DMS153 treated with DMSO at 0.1 percent for 48 hours (cell line): ENCODE results near the gene SLC6A17.

Source experiments
- DNase-seq: peaks from one replicate; lab custom pipeline; 2025; ENCODE audit not compliant: unreplicated experiment; lab: John Stamatoyannopoulos, UW

The SLC6A17 gene

GRCh38 chr1:110135246-110135645, 15.0 kb upstream of the SLC6A17 start:
- DNase-seq = peak; percentile 64

GRCh38 chr1:110135666-110136065, 14.6 kb upstream of the SLC6A17 start:
- DNase-seq = peak; percentile 50

GRCh38 chr1:110136911-110137310, 13.4 kb upstream of the SLC6A17 start:
- peak; percentile 92 for DNase-seq

- no peak for DNase-seq
Measured at GRCh38 chr1:110138956-110139355, 11.3 kb upstream of the SLC6A17 start.

GRCh38 chr1:110144366-110144765, 5.9 kb upstream of the SLC6A17 start:
- no peak for DNase-seq

- DNase-seq = peak; percentile 58
Measured at GRCh38 chr1:110148961-110149360, 1.3 kb upstream of the SLC6A17 start.

DNA sequence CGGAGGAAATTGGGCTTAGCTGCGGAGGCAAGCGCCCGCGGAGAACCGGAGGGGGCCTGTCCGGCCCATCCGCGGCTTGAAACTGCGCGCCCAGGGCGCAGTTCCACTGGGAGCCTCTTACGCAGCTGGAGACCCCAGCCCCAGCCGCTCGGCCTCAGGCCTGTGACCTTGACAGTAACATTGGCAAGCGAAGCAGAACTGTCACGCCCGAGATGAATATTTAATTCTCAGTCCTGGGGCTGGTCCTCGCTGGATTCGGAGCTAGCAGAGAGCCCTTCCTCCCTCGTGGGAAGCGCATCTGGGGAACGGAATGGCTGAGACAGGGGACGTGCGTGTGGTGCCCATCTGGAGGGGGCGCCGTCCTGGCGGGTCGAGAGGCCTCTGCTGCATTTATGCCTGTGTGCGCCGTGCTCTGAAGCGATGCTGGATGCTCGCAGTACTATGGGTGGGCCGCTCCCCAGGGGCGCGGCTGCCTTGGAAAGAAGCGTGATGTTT, 928 bp downstream of the SLC6A17 start:
- no peak for DNase-seq

- DNase-seq = no peak
Measured at GRCh38 chr1:110152133-110152785, 2.0 kb downstream of the SLC6A17 start.

DNA sequence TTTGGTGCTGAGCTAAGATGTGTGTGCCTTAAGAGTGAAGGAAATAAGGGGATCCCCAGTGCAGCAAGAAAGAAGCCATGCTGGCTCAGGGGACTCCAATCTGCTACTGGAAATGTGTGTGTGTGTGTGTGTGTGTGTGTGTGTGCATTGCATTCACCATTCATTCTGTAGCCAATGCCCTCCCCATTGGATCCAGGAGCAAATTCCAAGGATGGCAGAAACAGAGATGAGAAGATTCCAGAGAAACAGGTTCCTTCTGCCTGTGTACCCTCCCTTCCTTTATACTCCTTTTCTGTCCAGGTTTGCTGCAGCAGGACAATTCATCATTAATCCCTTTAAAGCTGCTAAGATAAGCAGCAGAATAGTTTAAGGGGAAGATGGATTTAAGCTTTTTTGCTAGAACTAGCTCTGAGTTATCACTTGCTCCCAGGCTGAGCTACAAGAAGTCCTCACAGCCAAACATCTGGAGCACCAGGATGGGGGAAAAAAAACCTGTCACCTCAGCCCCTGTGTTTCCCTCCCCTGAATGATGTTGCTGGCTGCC, 3.2 kb downstream of the SLC6A17 start:
- DNase-seq = no peak

DNA sequence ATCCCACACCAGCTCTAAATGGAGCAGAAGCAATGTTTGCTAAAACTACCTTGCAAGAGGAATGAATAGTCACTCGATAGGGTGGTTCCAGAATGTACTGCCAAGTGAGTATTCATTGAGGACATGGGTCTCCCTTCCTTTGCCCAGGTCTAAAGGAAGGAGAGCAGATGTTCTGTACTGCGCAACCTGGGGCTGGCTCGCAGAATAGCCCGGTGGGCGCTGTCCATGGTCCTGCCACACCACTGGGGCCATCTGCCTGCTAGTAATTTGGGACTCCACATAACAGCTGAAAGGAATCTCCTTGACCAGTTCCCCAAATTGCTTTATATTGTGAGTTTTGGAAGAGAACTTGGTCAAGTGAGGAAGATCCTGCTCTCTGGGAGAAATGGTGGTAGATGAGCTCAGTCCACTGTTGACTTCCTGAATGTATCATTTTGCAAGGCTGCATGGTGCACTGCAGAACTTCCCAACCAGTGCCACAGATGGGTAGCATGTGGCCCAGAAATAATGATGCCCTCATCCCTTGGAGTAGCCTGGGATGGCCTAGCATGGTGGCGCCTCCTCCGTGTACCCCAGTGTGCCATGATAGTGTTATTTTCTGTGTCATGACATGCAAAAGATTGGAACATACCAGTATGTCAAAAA, 5.7 kb downstream of the SLC6A17 start:
- no peak for DNase-seq

DNA sequence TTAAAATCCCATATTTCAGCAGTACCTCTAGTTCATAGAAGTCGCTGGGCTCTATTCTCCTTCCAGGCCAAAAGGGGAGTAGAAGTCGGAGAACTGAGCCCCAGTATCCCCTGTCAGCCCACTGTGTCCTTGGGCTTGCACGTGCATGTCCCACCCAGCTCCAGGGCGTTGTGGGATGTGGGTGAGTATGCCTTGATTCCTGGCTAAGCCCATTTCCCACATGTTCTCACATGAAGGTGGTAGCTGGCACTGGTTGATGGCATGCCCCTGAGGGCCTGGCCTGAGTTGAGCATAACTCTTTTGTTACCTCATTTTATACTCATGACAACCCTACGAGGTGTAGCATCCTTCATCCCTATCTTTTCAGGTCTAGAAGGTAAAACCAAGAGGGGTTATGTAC, 8.0 kb downstream of the SLC6A17 start:
- DNase-seq = no peak

DNA sequence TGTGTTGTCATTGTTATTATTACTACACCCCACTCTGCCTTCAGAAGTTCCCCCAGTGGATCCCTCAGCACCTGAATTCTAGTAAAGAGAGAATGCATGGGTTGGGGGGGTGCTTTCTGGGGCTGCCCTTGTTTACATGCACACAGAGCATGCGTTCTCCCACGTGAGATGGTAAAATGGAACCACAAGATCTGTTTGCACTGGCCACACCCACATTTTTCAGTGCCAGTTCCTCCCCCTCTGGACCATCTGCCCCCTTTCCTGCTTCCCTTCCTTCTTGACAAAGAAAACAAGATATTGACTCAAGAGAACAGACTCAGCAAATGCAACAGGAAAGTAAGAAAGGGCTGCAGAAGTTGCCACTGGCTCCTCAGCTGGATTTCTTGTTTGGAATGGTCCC, 8.9 kb downstream of the SLC6A17 start:
- no peak for DNase-seq

- no peak for DNase-seq
Measured at GRCh38 chr1:110160538-110161100, 10.3 kb downstream of the SLC6A17 start.

DNA sequence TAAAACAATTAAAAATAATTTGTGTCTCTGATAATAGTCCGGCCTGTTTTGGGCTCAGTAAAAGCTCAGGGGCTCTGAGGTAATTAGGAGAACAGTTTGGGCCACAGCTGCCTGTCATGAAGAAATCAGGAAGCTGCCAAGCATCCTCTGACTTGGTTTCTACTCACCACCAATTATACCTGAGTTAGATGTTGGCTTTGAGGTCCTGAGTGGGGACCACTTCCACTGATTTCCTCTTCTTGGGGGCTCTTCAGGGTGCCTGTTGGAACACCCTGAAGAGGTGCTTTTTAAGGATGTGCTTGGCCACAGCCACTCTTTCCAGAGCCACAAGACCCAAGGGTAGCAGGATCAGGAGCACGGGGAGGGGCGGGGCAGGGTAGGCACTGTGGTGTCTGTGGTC, 10.9 kb downstream of the SLC6A17 start:
- DNase-seq = no peak

DNA sequence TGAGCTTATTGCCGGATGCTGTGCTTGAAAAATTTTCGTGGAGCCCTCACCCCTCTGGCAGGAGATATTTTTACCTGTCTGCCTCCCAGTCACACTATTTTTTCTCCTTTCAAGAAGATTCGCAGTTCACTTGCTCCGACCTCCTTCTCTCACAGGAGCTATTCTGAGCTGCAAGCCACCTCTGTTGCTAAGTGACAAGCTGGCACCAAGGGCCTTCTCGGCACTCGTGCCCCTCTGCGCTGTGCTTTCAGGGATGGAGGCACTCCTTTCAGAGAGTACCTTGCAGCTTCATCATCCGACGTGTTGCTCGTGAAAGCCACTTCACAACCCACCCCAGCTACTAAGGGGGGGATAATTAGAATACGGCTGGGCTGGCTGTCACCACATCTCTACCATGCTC, 11.6 kb downstream of the SLC6A17 start:
- no peak for DNase-seq

GRCh38 chr1:110163591-110163990, 13.3 kb downstream of the SLC6A17 start:
- no peak for DNase-seq

- no peak for DNase-seq
Measured at GRCh38 chr1:110164725-110165350, 14.5 kb downstream of the SLC6A17 start.

GRCh38 chr1:110165761-110166231, 15.5 kb downstream of the SLC6A17 start:
- no peak for DNase-seq

GRCh38 chr1:110166861-110167260, 16.6 kb downstream of the SLC6A17 start:
- DNase-seq = no peak

GRCh38 chr1:110170766-110171733, 20.8 kb downstream of the SLC6A17 start:
- no peak for DNase-seq
